ENCODE data around the gene GRID1. TPM values are rescaled to one million over a fixed set of nuclear protein-coding genes. Genes with fewer than 3 reads are reported as not detected.
A peak's percentile ranks its signal among the peaks of the same experiment; 100 is the strongest.

GRID1 gene
- total RNA-seq, 4 donors from 2014 or later = 17.2 to 28.1 (median 23.6) TPM

GRCh38 chr10:86226781-86227201 is 139.8 kb downstream of the GRID1 start:
- H3K27me3 ChIP-seq = no peaks in the 10 kb centered on the region
- peak; percentile 47 to 69 for DNase-seq
- H3K4me3 ChIP-seq (replicated peaks in 1 of 3) = no peak overlapping the region
- intact Hi-C loops (cut with DNase I) = no loop called here
- no peaks in the 10 kb centered on the region for H3K36me3 ChIP-seq
- TF ChIP-seq, protein P1, sequence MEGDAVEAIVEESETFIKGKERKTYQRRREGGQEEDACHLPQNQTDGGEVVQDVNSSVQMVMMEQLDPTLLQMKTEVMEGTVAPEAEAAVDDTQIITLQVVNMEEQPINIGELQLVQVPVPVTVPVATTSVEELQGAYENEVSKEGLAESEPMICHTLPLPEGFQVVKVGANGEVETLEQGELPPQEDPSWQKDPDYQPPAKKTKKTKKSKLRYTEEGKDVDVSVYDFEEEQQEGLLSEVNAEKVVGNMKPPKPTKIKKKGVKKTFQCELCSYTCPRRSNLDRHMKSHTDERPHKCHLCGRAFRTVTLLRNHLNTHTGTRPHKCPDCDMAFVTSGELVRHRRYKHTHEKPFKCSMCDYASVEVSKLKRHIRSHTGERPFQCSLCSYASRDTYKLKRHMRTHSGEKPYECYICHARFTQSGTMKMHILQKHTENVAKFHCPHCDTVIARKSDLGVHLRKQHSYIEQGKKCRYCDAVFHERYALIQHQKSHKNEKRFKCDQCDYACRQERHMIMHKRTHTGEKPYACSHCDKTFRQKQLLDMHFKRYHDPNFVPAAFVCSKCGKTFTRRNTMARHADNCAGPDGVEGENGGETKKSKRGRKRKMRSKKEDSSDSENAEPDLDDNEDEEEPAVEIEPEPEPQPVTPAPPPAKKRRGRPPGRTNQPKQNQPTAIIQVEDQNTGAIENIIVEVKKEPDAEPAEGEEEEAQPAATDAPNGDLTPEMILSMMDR (IDR thresholded peaks at IDR 0.05) = peak in 2 of 6 experiments; percentile 7 to 22
- TF ChIP-seq POLR2A (IDR thresholded peaks at IDR 0.05) = no peak
- WGBS, 2 donors = 32 to 60% methylated on average over 2 to 3 of the region's 3 CpGs
- no peaks in the 10 kb centered on the region for H3K9me3 ChIP-seq
- H3K4me1 ChIP-seq = peaks cover 27 to 60% of the 10 kb centered on the region in 2 donors
- H3K27ac ChIP-seq = peak overlapping the region in 2 of 3 donors; percentile 32 to 49

DNA sequence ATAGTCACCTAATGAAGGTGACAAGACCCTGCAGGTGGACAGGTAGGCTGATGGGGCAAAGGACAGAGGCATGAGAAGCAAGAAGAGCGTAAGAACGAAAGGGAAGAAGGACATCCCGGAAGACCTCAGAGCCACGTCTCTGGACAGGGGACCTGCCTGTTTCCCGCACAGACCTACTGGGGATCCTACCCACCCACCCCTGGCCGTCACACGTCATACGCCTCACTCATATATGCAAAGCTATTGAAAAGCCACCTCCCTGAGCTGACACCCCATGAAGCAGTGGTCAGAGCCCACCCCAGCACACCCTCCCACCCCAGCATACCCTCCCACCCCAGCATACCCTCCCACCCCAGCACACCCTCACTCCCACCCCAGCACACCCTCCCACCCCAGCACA is 140.6 kb downstream of the GRID1 start:
- Histone ChIP-seq H3K4me1 (peaks cover 27 to 67% of the 10 kb centered on the region in 2 donors), H3K36me3 (no peaks in the 10 kb centered on the region), H3K27ac (peak overlapping the region in 2 of 3 donors; percentile 53 to 69), H3K27me3 (no peaks in the 10 kb centered on the region), H3K4me3 (replicated peaks in 1 of 3) (no peak overlapping the region), H3K9me3 (no peaks in the 10 kb centered on the region)
- DNase-seq = no peak
- intact Hi-C loops (cut with DNase I) = no loop called here
- 92 to 95% methylated on average over 8 of the region's 8 CpGs for WGBS, 2 donors
- TF ChIP-seq, protein P1 (IDR thresholded peaks at IDR 0.05) = no peak

DNA sequence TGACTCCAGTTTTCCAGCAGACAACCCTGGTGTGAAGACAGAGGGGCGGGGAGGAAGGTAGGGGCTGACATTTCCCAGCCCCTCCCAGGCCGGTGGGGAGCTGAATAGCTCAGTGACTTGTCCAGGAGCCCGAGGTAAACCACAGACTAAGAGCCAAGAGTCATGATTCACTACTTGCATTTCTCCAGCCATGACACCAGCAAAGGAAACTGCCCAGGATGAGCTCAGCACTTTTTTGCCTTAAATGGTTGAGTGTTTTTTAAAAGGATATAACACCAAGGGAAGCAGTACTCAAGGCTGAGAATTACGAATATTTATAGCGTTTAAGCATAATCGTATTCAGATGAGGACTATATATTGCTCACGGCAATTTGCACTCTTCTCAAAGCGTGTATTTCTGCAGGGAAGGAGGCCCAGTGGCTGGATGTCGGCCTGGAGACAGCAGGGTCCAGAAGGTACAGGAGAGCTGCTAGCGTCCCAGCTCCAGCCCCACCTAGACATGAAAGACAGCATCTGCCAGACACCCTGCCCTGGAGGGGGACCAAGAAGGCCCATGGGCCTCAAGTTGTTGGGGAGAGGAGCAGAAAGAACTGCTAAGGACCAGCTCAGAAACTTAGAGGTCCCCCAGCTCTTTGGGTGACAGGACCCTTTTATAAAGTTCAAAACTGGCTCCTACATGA is 141.4 kb downstream of the GRID1 start:
- Histone ChIP-seq H3K9me3 (no peaks in the 10 kb centered on the region), H3K36me3 (no peaks in the 10 kb centered on the region), H3K27ac (peak overlapping the region; percentile 45 to 69 (median 53)), H3K27me3 (no peaks in the 10 kb centered on the region), H3K4me1 (peaks cover 32 to 73% of the 10 kb centered on the region in 2 donors), H3K4me3 (replicated peaks in 1 of 3) (no peak overlapping the region)
- peak; percentile 15 to 38 for DNase-seq
- intact Hi-C loops (cut with DNase I) = no loop called here
- no peak for TF ChIP-seq POLR2A (IDR thresholded peaks at IDR 0.05)
- TF ChIP-seq, protein P1 (IDR thresholded peaks at IDR 0.05) = no peak
- 60 to 77% methylated on average over 10 of the region's 10 CpGs for WGBS, 2 donors

DNA sequence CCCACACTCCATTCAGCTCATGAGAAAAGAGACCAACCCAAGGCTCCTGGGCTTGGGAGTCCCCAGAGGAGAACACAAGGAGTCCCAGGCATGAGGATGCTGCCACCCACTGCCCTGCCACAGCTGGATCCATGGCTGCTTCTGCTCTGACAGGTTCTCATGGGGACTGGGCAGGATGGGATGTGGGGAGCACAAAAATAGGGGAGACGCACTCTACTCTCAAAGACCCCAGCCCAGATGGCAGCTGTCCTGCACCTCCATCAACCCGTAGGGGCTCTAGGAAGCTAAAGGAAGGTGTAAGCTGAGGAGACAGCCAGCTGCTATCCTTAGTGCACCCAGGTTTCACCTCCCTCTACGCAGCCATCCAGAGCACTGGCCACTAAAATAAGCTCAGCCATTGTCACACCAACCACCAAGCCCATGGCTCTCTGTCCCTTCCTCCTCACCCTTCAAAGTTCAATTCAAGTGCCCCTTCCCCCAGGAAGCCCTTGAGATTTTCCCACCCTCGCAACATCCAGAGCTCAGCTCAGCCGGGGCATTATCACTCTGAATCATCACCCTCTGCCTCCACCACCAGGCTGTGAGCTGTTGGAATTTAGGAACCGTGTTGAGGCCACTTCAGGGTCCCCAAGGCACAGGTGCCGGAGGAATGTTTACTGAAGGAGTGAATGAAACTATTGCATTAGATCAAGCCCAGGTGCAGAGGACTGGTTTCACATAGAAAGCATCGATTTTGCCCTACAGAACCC is 142.1 kb downstream of the GRID1 start:
- Histone ChIP-seq H3K4me3 (replicated peaks in 1 of 3) (no peak overlapping the region), H3K4me1 (peaks cover 39 to 75% of the 10 kb centered on the region in 2 donors), H3K27ac (peak overlapping the region; percentile 45 to 69 (median 53)), H3K27me3 (no peaks in the 10 kb centered on the region), H3K9me3 (no peaks in the 10 kb centered on the region), H3K36me3 (no peaks in the 10 kb centered on the region)
- 78 to 82% methylated on average over 8 of the region's 8 CpGs for WGBS, 2 donors
- no peak for TF ChIP-seq POLR2A (IDR thresholded peaks at IDR 0.05)
- TF ChIP-seq, protein P1 (IDR thresholded peaks at IDR 0.05) = no peak
- no peak for DNase-seq
- intact Hi-C loops (cut with DNase I) = no loop called here

DNA sequence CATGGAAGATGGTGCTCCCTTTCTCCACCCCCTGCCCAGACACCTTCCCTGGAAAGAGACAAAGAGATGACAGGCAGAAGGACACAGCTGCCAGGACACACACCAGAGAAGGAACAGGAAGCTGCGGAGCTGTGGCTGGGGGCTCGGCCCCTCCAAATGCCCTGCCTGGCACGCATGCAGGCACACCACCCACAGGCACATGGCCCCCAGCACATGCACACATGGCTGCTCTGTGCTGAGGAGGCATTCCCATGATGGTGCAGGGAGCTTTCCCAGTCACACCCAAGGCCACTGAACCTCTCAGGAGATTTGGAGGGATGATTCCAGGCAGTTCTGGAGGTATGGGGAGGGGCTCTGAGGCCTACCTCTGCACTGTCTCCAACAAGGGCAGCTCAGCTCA is 143.3 kb downstream of the GRID1 start:
- no peaks in the 10 kb centered on the region for H3K27me3 ChIP-seq
- no peak overlapping the region for H3K27ac ChIP-seq
- intact Hi-C loops (cut with DNase I) = no loop called here
- 70 to 93% methylated on average over 3 of the region's 3 CpGs for WGBS, 2 donors
- H3K4me3 ChIP-seq (replicated peaks in 1 of 3) = no peak overlapping the region
- no peak for DNase-seq
- no peaks in the 10 kb centered on the region for H3K36me3 ChIP-seq
- peaks cover 52 to 86% of the 10 kb centered on the region in 2 donors for H3K4me1 ChIP-seq
- H3K9me3 ChIP-seq = no peaks in the 10 kb centered on the region
- TF ChIP-seq, protein P1 (IDR thresholded peaks at IDR 0.05) = no peak
- no peak for TF ChIP-seq POLR2A (IDR thresholded peaks at IDR 0.05)

All from thyroid gland (tissue), 4 donors.